GM12872 (cell line): ENCODE data around the gene SLC25A23.

ENCODE experiments used
- TF ChIP-seq, protein P1 (sequence below): IDR thresholded peaks from 3 replicates; pipeline ENCODE4 v1.5.1; 2011; ENCODE audit warnings: low read depth, mild to moderate bottlenecking, low read length, moderate library complexity; ENCODE audit not compliant: insufficient read depth

Gene SLC25A23

DNA sequence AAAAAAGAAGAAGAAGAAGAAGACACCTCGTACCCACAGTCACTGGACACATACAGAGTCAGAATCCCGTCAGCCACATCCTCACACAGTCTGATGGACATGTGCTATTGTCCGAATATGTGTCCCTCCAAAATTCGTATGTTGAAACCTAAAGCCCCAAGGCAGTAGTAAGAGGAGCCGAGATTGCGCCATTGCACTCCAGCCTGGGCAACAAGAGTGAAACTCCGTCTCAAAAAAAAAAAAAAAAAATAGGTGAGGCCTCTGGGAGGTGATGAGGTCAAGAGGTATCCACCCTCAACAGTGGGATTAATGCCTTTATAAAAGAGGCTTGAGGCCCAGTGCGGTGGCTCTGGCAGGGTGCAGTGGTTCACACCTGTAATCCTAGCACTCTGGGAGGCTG lies 24.6 kb upstream of the SLC25A23 start:
- TF ChIP-seq, protein P1, sequence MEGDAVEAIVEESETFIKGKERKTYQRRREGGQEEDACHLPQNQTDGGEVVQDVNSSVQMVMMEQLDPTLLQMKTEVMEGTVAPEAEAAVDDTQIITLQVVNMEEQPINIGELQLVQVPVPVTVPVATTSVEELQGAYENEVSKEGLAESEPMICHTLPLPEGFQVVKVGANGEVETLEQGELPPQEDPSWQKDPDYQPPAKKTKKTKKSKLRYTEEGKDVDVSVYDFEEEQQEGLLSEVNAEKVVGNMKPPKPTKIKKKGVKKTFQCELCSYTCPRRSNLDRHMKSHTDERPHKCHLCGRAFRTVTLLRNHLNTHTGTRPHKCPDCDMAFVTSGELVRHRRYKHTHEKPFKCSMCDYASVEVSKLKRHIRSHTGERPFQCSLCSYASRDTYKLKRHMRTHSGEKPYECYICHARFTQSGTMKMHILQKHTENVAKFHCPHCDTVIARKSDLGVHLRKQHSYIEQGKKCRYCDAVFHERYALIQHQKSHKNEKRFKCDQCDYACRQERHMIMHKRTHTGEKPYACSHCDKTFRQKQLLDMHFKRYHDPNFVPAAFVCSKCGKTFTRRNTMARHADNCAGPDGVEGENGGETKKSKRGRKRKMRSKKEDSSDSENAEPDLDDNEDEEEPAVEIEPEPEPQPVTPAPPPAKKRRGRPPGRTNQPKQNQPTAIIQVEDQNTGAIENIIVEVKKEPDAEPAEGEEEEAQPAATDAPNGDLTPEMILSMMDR, result no peak

DNA sequence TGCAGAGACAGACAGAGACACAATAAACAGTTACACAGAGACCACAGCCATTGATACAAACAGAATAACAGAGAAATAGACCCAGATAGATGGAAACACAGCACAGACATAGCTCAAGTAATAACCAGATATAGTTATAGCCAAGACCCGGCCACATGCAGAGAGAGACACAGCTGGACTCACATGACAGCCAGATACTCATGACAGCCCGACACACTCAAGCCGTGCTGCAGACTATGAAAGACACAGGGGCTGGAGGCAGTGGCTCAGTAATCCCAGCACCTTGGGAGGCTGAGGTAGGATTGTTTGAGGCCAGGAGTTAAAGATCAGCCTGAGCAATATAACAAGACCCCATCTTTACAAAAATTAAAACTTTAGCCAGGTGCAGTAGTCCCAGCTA lies 23.6 kb upstream of the SLC25A23 start:
- TF ChIP-seq, protein P1, result no peak

DNA sequence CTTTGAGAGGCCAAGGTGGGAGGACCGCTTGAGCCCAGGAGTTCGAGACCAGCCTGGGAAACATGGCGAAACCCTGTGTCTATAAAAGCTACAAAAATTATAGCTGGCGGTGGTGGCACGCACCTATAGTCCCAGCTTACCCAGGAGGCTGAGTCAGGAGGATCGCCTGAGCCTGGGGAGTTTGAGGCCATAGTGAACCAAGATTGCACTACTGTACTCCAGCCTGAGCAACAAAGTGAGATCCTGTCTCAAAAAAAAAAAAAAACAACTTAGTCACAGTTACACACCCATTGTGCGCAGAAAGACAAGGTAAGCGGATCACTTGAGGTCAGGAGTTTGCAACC lies 22.7 kb upstream of the SLC25A23 start:
- TF ChIP-seq, protein P1, result no peak

DNA sequence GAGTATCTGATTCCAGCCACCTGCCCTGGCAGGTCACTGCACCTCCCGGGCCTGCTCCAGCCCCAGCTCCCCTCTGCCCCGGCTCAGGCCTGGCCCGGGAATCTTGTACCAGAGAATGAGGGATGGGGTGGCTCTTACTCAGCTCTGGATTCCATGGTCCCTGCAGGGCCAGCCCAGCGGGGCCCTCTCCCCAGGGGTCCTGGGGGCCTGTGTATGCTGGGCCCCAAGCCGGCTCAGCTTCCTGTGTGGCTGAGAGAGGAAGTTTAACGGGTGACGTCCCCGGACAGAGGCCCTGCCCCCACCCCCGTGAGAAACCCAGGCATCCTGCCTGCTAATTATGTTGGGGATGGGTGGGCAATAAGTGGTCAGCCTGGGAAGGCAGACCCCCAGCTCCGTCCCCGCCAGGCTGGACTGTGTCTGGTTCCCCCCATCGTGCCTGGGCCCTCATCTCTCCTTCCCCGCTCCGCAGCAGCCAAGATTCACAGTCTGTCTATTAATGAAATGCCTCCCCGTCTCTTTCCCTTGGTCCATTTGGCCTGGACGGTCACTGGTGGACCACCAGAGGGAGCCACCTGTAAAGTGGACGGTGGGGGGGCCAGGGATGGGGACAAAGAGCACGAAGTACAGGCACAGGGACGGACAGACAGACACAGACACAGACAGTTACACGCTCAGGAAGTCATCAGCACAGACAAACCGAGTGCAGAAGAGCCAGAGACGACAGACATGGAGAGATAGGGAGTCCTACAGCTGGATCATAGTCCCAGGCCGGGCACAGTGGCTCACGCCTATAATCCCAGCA lies 22.1 kb upstream of the SLC25A23 start, which contains the start of gene DENND1C:
DENND1C (minus strand) TSS at position 247 of the 802 bp plus-strand sequence; CDS start at position 155, 92 bp downstream.
- TF ChIP-seq, protein P1, result peak; percentile 65

DNA sequence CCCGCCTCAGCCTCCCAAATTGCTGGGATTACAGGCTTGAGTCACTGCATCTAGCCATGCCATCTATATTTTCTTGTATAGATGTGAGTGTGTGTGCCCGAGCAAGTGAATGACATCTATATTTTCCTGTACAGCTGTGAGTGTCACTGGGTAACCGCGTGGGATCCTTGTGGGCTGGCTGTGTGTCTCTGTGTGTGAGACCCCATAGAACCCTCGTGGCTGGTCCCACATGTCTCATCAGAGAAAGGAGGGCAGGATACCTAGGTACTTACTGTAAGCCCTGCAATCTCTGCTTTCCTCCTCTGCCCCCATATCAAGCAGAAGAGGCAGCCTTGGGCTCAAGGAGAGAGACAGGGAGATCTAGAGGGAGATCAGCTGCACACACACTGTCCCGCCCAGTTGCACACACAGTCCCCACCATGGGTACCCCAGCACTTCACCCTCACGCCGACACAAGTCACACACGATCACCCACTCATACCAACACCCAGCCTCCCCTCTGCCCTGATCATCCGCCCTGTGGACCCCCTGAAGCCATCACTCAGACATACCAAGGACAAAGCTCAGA lies 21.3 kb upstream of the SLC25A23 start:
- TF ChIP-seq, protein P1, result no peak

DNA sequence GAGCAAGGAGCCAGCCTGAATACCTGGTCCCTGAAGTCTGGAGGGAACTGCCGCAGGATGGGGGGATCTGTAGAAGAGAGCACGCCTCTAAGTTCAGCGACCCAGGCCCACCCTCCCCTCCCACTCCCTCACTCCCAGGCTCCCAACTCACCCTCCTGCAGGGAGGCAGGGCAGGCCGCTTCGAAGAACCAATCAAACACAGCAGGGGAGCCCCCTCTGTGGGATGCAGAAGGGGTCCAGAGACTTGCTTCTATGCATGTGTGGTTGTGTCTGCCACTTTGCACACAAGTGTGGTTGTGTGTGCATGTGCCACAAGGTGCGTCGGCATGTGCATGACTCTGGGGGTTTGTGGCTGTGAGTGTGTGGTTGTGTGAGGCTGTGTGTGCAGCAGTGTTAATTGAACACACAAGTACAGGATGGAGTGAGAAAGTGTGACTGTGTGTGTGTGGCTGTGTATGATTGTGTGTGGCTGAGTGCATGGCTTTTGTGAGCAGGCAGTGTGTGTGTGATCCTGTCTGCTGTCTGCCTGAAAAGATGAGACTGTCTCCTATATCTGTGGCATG lies 20.3 kb upstream of the SLC25A23 start:
- TF ChIP-seq, protein P1, result no peak

DNA sequence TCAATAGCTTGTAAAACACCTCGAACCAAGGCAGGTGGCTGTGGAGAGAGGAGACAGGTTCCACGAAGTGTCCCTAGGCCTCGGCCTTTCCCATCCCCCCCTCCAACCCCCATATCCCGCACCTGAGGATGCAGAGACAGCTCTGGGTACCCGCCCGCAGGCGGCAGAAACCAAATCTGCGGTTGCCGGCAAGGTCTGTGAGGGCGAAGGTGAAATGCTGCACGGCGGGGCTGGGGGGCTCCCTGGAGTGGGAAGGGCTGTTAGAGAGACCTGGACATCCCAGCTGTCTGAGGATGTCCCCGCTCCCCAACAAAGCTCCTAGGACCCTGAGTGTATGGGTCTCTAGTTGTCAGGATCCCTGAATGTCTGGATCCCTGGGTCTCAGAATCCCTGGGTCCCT lies 19.2 kb upstream of the SLC25A23 start:
- TF ChIP-seq, protein P1, result no peak
